Activated CD8-positive, alpha-beta memory T cell treated with anti-CD3 and anti-CD28 coated beads, Interleukin-2, amount 50 U/mL, for 1 hour (primary cell): ENCODE results near the gene EEPD1.
"Not testable (repeated sequence)": the region's sequence is repeated elsewhere in the genome, so short reads cannot be mapped to it uniquely, and the experiment has no call there.

Source experiments
- DNase-seq: peaks from one replicate; pipeline ENCODE4 v3.0.0-alpha.2; 2020; ENCODE audit errors: extremely low read depth

EEPD1 gene

DNA sequence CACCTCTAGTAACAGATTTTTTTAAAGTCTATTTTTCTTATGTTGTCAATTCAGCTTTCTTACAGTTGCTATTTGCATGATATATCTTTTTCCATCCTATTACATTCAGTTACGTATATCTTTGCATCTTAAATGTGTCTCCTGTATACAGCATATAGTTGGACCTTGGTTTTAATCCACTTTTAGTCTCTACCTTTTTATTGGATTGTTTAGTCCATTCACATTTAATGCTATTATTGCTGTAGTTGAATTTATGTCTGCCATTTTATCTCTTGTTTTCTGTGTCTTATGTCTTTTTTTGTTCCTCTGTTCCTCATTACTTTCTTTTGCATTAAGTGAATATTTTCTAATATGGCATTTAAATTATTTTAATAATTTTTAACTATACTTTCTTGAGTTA is 100.6 kb downstream of the EEPD1 start:
- no peak for DNase-seq

GRCh38 chr7:36258510-36259259 is 105.6 kb downstream of the EEPD1 start:
- DNase-seq = not testable (repeated sequence)

- DNase-seq = no peak
Measured at GRCh38 chr7:36260481-36260880, 107.4 kb downstream of the EEPD1 start.

DNA sequence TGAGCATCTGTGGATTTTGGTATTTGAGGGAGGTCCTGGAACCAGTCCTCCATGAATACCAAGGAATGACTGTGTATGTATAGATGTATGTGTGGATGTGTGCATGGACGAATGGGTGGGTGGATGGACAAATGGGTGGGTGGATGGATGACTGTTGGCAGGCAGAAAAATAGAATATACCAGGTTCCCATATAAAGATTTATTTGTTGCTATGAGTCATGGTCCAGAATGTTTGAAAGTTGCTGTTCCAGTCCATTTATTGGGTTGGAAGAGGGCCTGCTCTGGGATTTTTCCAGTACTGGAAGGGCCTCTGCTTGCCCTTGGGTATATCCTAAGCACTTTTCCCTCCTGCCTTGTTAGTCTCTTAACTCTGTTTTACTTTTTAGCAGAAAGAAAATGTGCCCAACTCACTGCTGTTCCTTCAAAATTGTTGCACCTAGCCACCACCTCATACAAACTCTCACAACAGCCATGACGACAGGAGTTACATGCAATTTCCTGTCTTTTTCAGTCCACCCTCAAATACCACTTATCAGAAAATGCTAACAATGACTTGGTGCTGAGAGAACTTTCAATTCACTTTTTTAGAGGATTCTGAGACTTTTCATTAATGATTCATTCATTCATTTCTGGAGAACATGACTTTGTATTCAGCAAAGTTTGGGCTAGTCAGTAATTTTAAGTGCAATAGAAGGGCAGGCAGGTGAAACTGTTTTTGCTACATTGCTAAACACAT is 108.1 kb downstream of the EEPD1 start:
- no peak for DNase-seq

GRCh38 chr7:36262309-36263094 is 109.4 kb downstream of the EEPD1 start:
- DNase-seq = no peak

- no peak for DNase-seq
Measured at GRCh38 chr7:36263095-36263484, 110.0 kb downstream of the EEPD1 start.

- DNase-seq = no peak
Measured at GRCh38 chr7:36264123-36264801, 111.2 kb downstream of the EEPD1 start.

GRCh38 chr7:36264913-36265516 is 112.0 kb downstream of the EEPD1 start:
- DNase-seq = no peak

- DNase-seq = no peak
Measured at GRCh38 chr7:36265680-36266079, 112.6 kb downstream of the EEPD1 start.

DNA sequence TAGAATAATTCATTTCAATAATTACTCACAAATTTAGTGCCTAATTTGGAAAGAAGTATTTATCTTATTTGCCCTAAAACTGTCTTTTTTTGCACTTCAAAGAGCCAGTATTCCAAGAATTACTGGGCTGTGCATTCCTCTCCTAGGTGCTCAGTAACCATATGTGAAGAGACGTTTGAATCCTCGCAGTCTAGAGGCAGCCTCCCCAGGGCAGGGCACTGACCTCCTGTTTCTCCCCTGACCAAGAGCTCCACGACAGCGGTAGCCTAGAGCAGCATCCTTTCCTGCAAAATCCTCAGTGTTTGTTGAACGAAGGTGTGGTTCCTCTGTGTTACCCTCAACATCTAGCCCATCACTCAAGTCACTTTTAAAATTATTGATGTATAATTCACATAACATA is 113.1 kb downstream of the EEPD1 start:
- DNase-seq = no peak

DNA sequence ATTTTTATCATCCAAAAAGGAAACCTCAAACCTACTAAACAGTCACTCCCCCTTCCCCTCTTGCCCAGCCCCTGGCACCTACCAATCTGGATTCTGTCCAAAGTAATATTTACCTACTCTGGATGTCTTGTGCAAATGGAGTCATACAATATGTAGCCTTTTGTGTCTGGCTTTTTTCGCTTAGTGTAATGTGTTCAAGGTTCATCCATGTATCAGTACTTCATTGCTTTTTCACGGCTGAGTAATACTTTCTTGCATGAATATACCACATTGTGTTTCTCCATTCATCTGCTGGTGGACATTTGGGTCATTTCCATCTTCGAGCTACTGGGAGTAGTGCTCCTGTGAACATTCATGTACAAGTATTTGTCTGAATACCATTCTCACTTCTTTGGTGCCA is 113.6 kb downstream of the EEPD1 start:
- DNase-seq = no peak

- DNase-seq = no peak
Measured at GRCh38 chr7:36272211-36272566, 119.1 kb downstream of the EEPD1 start.

DNA sequence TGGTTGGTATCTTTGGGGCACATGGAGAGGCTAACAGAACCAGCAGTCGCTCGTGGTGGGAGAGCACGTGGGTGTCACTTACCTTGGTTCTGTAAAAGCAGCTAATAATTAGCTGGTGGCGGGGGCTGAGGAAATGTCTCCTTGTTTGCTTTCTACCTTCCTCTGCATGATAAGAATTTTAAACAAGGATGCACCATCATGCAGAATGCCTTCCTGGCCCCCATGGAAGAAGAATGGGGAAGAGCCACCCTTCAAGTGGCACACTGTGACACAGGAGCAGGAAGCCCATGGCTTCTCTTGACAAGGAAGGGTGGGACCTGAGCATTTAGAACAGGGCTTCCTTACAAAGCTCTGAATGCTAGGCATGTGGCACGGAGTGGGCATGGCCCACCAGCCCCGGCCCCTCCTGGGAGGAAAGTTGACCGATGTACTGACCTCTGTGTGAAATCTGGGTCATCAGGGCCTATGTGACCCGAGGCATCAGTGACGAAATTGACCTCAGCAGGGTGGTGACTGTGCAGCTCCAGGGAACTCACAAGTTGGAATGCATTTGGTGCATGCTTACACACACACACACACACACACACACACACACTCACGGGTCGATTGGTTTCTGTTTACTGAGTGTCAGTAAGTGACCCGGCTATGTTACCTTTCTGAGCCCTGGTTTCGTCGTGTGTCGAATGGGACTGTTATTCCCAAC is 119.7 kb downstream of the EEPD1 start:
- DNase-seq = no peak

DNA sequence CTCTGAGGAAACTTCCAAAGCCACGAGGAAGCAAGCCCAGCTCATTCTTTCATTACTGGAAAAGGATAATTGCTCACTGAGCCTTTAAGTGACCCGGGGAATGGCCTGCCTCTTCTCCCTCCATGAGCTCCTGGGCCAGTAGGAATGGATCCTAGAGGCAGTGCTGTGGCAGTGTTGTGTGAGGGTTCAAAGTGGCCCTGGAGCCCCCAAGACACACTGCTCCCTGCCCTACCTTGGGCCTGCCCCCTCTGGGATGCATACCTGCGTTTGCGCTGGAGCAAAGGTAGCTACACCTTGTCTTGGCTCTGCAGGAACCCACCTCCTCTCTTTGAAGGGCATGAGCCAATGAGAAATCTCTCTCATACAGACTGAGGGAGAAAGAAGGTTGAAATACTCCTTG is 120.8 kb downstream of the EEPD1 start:
- DNase-seq = no peak

DNA sequence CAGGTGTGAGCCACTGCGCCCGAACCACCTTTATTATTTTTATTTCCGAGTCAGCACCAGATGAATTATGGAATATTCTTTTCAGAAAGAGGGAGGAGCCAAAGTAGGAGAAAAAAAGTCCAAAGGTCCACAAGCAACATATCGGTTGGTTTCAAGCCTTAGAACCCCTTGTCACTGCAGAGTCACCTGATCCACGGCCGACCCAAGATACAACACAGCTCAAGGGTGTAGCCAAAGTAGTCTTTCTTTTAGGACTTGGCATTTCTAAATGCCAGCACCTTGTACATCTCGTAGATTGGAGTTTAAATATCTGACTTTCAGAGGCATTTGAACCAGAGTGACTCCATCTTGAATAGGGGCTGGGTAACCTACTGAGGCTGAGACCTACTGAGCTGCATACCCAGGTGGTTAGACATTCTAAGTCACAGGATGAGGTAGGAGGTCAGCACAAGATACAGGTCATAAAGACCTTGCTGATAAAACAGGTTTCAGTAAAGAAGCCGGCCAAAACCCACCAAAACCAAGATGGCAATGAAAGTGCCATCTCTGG is 122.8 kb downstream of the EEPD1 start:
- no peak for DNase-seq

- DNase-seq = no peak
Measured at GRCh38 chr7:36276428-36277248, 123.6 kb downstream of the EEPD1 start.

DNA sequence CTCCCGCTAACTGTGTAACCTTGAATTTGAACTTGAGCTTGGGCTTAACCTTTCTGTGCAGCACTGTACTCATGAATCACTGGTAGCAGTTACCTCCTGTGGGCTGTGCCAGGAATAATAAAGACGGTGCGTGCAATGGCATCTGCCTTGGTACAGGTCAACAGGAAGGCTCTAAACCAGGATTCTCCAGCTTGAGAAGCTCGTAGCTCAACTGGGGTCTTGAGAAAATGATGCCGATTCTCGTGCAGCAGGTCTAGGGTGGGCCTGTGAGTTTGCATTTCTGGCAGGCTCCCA is 124.1 kb downstream of the EEPD1 start:
- DNase-seq = no peak

DNA sequence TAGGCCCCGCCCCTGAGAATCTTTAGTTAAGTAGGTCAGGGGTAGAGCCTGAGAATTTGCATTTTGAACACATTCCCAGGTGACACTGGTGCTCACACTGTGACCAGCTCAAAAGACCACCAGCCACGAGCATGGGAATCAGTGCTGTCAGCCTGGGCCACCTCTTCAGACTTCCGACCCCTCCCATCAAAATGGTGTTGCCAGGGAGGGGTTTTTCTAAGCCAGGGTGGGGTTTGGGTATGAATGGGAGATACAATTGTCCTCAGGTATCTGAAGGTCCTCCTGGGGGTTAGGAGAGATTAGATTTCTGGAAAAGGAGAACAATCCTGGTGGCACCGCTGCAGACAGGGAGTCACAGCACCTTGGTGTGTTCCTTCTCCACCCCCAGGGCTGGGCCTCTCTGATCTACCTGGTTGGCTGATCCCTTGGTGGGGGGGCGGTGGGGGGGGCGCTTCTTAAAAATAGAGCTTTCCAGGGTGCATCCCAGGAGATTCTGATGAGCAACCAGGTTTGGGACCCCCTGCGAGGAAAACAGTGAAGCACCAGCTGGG is 125.1 kb downstream of the EEPD1 start:
- DNase-seq = no peak

GRCh38 chr7:36278620-36279172 is 125.6 kb downstream of the EEPD1 start:
- no peak for DNase-seq
